ENCODE results near the gene RALB.

Gene RALB

DNA sequence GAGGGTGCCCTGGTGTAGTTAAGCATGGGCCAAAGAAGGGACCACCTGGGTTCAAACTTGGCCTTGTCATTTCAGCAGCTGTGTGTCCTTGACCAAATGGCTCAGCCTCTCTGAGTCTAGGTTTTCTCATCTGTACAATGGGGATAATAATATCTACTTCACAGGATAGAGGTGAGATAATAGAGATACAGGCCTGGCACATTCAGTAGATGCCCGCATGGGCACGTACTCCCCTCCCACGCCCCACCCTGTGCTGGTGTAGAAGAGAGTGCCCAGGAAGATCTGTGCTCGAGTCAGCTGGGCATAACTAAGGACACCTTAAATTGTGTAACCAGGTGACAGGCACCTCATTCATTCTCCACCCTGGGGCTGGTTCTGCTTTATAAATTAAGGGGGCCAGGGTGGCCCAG lies 21.1 kb upstream of the RALB start:
- no peak for TF ChIP-seq GATA2 (IDR thresholded peaks at IDR 0.05; ENCODE audit: low read depth, low read length)
- TF ChIP-seq GATA3 (IDR thresholded peaks at IDR 0.05; ENCODE audit: low read depth, low read length), result no peak

DNA sequence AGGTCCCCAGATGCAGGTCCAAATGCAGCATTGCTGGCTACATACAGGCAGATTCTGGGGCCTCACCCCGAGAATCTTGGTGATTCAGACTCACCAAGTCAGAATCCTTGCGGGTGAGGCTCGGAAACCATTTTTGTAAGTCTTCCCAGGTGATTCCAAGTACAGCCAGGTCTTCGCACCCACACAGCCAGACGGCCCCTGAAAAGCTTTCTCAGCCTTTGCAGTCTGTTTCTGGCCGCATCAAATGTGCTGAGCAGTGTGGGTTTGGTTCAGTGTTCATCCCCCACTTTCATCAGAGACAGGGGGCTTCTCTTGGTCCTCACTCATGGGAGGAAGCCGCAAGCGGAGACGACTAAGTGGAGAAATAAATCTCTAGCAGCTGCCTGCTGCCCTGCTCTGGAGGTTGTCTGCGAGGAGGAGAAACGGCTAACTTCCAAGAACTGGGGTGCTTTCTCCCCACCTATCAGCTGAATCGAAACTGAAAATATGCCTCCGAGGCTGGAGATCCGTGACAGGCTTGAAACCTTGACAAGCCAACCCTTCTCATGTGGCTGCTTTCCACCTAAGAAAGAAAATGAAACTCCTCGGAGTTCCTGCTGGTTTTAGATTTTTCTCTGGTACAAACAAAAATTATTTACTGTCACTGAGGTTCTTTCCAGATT lies 20.5 kb upstream of the RALB start:
- TF ChIP-seq GATA3 (IDR thresholded peaks at IDR 0.05; ENCODE audit: low read depth, low read length) (no peak), GATA2 (IDR thresholded peaks at IDR 0.05; ENCODE audit: low read depth, low read length) (no peak)

DNA sequence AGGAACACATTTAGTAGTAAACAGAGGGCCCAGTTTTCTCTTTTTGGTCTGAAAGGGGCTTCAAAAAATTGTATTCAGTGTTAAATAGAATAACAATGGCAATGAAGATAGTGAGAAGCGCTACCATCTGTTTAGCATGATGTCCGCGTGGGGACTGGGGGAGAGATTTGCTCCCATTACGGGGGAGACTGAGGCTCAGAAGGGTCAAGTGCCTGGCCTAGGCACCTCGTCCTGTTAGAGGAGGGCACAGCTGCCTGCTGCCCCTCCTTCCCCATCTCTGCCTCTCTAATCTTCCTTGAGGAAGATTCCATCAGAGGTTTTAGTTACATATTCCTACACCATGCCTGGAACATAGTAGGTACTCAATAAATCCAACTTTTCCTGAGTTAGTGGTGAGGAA lies 19.4 kb upstream of the RALB start:
- TF ChIP-seq GATA2 (IDR thresholded peaks at IDR 0.05; ENCODE audit: low read depth, low read length) (no peak), GATA3 (IDR thresholded peaks at IDR 0.05; ENCODE audit: low read depth, low read length) (no peak)

DNA sequence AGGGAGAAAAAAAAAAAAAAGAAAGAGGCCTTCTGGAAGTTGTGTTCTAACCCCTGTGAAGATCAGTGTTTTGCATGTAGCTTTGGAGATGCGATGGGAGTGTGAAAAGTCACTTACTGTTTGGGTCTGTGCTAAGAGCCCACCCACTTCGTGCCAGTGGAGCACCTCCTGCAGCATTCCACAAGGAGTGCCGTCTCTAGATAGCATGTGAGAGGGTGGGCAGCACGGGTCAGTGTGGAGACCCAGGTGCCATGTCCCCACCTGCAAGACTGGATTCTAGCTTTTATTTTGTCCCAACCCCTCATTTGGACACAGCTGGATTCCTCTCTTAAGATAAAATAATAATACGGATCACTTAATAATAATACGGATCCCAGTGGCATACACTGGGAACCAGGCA lies 17.0 kb upstream of the RALB start:
- TF ChIP-seq GATA3 (IDR thresholded peaks at IDR 0.05; ENCODE audit: low read depth, low read length) (no peak), GATA2 (IDR thresholded peaks at IDR 0.05; ENCODE audit: low read depth, low read length) (no peak)

DNA sequence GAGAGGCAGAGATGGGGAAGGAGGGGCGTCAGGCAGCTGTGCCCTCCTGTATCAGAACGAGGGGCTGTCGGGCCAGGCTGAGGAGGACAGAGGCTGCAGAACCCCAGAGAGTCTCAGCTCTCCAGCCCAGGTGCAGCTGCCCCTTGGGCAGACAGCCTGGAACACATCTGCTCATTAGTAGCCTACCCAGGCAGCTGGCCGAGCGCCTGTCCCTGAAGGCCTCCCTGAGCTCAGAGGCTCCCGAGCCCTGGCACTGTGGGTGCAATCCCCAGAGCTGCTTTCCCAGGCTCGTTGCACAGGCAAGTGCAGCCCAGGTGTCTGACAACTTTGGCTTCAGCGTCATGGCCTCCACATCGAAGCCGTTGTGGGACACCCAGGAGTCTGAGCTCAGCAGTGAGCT lies 16.3 kb upstream of the RALB start:
- TF ChIP-seq GATA3 (IDR thresholded peaks at IDR 0.05; ENCODE audit: low read depth, low read length), result no peak
- TF ChIP-seq GATA2 (IDR thresholded peaks at IDR 0.05; ENCODE audit: low read depth, low read length), result no peak

DNA sequence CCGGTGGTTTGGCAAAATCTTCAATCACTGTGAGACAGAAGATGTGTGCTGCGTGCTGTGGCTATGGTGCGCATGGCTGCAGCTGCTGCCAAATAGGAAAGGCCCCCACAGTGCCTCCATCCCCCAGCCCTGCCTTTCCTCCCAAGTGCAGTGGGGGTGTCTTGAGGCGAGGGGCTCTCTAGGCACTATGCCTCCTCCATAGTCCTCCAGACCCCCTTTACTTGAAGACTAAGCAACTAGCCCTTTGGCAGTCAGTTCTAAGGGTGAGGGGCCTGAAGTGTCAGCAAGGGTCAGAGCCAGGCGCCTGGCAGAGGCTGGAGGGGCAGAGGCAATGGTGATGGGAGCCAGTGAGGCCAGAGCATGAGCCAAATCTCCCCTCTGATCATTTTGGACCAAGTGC lies 15.9 kb upstream of the RALB start:
- TF ChIP-seq GATA3 (IDR thresholded peaks at IDR 0.05; ENCODE audit: low read depth, low read length) (no peak), GATA2 (IDR thresholded peaks at IDR 0.05; ENCODE audit: low read depth, low read length) (no peak)

DNA sequence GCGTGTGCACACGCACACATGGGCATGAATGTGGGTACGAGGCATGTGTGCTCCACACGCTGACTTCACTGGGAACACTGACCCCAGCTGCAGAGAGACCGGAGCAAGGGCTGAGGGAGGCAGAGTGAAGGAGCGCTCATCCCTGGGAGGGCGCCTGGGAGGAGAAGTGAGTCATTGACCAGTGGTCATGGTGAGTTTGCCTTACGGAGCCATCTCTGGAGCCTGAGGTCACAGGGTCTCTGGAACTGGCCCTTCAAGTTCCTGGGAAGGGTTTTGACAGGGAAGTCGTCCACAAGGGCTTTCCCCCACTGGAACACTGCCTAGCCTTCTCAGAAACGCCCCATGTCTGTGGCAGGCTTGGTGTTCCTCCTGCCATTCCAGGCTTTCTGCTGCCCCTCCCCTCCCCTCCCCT lies 15.2 kb upstream of the RALB start:
- TF ChIP-seq GATA2 (IDR thresholded peaks at IDR 0.05; ENCODE audit: low read depth, low read length) (no peak), GATA3 (IDR thresholded peaks at IDR 0.05; ENCODE audit: low read depth, low read length) (no peak)

DNA sequence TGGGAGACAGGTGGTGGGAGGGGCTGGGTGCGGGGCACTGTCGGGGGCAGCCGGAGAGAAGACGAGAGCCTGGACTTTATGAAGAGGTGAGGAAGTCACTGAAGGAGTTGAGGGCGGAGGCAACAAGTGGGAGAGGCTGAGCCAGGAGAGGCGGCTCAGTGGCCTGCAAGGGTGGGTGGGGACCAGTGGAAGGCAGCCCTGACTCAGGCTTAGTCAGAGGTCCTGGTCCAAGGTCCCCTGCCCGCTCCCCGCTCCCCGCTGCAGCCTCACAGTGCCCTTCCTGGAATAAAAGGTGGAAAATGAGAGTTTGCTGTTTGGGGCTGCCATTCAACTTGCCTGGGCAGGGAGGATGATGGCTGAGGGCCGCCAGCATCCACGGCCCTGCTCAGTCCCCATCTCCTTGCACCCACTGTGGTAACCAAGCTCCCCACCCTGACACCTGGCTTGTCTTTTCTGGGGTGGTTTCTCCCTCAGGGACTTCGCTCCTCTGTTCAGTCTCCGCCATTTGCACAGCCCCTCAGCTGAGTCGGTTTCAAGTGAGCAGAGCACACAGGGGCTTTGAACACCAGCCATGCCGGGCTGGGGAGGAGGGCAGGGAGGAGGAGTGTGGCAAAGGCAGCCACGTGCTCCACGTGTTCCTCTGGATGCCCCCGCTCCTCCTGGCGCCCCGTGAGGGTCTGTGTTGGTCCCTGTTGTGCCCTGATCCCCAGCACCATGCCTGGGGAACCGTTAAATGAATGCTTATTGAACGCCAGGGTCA lies 13.7 kb upstream of the RALB start:
- TF ChIP-seq GATA2 (IDR thresholded peaks at IDR 0.05; ENCODE audit: low read depth, low read length), result no peak
- no peak for TF ChIP-seq GATA3 (IDR thresholded peaks at IDR 0.05; ENCODE audit: low read depth, low read length)

DNA sequence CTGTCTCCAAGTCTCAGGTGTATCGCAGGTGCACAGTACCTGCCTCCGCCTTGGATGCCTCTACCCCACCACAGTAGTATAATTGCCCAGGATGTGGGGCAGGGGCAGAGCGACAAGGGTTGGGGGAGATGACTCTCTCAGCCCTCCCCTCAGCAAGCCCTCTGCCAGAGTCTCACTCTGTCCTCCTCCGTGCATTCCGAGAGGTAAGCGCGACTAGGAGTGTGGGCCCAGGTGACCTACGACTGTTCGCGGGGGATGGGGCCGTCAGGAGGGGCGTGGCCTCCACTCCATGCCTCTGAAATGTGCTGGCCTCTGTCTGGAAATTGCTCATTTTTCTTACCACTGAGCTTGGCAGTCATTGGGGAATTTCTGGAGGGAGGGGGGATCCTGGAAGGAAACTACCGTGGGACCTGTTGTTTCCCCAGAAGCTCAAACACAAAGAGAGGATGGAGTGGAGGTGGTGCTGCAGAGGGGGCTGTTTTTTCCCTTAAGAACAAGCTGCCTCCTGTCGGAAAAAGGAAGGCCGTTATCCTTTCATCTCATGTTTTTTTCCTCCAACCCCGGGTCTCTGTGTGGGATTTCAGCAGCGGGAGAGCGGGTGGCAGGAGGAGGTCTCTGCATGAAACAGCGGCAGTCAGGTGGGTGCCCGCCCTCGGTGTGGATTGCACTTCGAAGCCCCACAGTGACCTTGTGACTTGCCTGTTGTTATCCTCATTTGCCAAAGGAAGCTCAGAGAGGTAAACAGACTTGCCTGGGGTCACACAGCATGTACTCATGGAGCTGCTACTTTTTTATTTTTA lies 13.0 kb upstream of the RALB start:
- TF ChIP-seq GATA3 (IDR thresholded peaks at IDR 0.05; ENCODE audit: low read depth, low read length) (no peak), GATA2 (IDR thresholded peaks at IDR 0.05; ENCODE audit: low read depth, low read length) (no peak)

DNA sequence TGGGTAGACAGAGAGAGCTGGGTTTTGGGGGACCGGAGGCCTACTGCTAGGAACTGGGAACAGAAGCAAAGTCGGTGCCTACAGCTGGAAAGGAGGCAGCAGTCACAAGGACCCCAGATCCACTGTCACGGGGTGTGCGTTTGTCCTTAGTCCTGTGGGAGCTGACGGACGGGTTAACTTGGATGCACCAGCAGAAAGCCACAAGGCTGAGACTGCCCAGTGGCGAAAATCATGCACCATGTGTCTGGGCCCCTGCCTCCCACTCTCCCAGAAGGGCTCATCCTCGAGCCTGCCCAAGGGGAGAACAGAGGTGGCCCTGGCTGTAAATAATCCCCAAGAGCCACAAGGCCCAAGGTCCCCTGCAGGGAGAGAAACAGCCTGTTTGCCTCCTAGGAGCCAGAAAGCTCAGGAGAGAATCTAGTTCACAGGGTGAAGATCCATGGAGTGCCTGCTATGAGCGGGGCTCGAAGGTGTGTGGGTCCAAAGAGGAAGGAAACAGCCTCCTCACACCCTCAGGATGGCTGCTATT lies 11.7 kb upstream of the RALB start:
- TF ChIP-seq GATA2 (IDR thresholded peaks at IDR 0.05; ENCODE audit: low read depth, low read length) (no peak), GATA3 (IDR thresholded peaks at IDR 0.05; ENCODE audit: low read depth, low read length) (no peak)

DNA sequence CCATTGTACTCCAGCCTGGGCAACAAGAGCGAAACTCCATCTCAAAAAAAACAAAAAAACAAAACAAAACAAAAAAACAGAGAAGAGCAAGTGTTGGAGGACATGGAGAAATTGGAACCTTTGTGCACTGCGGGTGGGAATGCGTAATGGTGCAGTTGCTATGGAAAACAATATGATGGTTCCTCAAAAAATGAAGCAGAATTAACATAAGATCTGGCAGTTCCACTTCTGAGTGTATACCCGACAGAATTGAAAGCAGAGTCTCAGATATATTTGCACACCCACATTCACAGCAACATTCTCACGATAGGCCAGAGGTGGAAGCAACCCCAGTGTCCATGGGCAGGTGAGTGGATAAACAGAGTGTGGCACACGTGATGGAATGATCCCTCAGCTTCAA lies 11.0 kb upstream of the RALB start:
- TF ChIP-seq GATA2 (IDR thresholded peaks at IDR 0.05; ENCODE audit: low read depth, low read length) (no peak), GATA3 (IDR thresholded peaks at IDR 0.05; ENCODE audit: low read depth, low read length) (no peak)

DNA sequence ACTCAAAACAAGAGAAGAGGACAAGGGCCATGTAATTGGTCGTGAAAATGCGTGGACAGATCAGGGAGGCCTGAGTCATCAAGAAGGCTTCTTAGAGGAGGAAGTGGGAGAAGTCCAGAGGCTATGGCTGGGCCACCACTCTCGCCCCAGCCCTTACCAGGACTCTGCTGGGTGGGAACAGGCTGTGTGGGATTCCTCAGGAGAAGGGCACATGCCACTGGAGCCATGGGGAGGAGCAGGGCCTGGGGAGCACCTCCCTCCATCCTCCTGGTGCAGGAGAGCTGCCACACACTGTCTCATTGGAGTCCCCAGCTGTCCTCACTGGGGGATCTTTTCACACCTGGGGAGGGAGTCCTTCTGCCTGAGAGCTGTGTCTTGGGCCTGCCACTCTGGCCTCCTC lies 9.4 kb upstream of the RALB start:
- no peak for TF ChIP-seq GATA3 (IDR thresholded peaks at IDR 0.05; ENCODE audit: low read depth, low read length)
- no peak for TF ChIP-seq GATA2 (IDR thresholded peaks at IDR 0.05; ENCODE audit: low read depth, low read length)

DNA sequence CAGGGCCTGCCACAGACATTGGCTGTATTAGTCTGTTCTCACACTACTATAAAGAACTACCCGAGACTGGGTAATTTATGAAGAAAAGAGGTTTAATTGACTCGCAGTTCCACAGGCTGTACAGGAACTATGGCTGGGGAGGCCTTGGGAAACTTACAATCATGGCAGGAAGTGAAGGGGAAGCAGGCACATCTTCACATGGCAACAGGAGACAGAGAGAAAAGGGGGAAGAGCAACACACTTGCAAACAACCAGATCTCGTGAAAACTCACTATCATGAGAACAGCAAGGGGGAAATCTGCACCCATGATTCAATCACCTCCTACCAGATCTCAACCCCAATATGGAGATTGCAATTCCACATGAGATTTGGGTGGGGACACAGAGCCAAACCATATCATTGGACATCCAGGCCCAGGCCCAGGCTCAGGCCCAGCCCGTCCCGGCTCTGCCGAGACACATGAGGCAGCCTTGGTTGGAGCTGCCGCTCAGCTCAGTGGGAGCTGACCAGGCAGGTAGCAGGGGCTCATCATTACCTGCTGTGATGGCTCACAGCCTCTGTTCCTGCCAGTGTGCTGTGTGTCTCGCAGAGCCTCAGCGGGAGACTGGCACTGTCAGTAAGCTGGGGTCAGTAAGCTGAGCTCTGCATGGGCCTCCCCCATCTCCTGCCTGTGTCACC lies 8.6 kb upstream of the RALB start:
- TF ChIP-seq GATA3 (IDR thresholded peaks at IDR 0.05; ENCODE audit: low read depth, low read length) (no peak), GATA2 (IDR thresholded peaks at IDR 0.05; ENCODE audit: low read depth, low read length) (no peak)

All from SH-SY5Y (cell line).